GM18909 (cell line): ENCODE results near the gene AHCYL1.
"Not testable (repeated sequence)": the region's sequence is repeated elsewhere in the genome, so short reads cannot be mapped to it uniquely, and the experiment has no call there.

Source experiments
- ATAC-seq: cut with Tn5 transposase; IDR thresholded peaks from one replicate; pipeline ENCODE4 v1.9.1; 2021; ENCODE audit warnings: mild to moderate bottlenecking; ENCODE audit not compliant: unreplicated experiment, poor library complexity

Gene AHCYL1

DNA sequence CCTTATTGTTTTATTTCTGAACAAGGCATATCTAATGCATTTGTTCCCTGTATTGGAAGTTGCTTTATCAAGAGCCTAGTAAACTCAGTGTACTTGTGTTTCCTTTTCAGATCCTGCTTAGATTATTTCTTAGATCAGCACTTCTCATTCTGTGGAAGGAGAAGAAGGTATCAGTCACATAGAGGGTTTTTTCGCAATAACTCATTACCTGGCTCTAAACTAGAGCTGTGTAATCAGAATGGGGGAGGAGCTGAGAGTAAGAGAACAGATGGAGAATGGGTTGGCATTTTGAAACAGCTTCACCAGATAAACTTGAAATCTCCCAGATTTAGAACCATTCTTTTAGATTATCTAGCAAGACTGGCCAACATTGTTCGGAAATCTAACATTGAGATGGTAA, 11.0 kb downstream of the AHCYL1 start:
- ATAC-seq, result no peak

DNA sequence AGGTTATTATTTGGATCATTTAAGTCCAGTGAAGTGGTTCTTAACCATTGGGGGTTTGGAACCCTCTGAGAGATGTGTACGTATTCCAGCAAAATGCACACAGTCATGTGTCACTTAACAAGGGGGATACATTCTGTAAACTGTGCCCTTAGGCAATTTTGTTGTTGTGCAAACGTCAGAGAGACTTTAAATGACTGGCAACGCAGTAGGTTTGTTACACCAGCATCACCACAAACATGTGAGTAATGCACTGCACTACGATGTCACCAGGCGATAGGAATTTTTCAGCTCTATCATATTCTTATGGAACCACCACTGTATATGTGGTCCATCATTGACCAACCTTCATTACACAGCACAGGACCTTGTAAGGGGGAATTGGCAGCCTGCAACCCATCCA, 11.9 kb downstream of the AHCYL1 start:
- no peak for ATAC-seq

DNA sequence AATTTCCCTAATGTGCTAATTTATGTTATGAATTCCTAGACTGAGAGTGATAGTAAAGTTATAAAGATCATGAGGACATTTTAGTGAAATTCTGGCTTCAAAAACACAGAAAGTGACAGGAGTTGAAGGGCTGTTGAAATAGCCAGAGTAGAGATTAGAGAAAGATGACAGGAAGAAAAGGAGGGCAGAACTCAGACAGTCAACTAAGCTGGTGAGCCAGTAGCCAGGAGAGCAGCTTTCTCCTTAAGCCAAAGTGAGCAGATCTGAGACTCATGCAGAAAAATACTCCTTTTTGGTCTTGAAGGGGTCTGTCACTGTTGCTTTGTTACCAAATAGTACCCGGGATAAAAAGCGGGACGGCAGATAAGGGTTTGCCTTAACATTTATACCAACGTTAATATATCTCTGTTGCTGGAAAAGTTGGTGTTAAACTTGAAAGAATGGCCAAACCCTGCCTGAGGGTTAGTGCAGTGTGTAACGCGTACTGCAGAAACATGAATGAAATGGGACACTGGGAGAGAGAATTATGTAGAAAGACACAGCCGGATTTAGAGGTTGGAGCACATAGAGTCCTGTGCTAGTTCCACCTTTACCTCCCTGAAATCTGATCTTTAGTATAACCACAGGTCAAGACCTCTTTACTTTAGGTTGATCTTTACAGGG, 12.8 kb downstream of the AHCYL1 start:
- ATAC-seq, result no peak

DNA sequence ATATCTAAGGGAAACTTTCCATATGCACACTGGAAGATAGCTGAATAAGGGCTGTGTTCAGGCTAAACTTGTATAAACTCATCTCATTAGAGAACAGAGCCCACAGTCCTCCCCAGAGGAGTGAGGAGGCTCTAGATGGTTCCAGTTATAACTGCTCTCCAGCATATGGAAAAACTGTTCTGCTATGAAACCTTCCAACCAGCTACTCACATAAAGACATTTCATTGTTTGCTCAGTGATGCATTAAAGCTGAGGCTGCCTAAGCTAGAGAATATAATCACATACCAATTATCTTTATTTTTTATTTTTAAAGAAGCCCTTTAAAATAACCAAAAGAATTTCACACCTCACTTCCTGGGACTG, 13.3 kb downstream of the AHCYL1 start:
- ATAC-seq, result no peak

DNA sequence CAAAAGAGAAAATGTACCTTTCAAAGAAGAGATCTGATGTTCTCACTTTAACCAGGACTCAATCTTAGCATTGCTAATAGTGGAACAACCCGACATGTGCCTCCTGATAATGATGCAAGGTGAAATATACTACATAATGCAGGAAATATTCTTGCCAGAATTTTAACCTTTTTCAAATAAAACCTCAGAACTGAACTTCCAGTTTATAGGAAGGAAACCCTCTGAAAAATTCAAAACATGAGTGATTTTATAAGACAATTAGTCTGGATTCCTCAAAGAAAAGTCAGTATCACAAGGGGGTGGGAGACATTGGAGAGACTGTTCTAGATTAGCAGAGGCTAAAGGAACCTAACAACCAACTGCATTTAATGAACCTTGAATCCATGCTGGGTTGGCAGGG, 18.1 kb downstream of the AHCYL1 start:
- no peak for ATAC-seq

DNA sequence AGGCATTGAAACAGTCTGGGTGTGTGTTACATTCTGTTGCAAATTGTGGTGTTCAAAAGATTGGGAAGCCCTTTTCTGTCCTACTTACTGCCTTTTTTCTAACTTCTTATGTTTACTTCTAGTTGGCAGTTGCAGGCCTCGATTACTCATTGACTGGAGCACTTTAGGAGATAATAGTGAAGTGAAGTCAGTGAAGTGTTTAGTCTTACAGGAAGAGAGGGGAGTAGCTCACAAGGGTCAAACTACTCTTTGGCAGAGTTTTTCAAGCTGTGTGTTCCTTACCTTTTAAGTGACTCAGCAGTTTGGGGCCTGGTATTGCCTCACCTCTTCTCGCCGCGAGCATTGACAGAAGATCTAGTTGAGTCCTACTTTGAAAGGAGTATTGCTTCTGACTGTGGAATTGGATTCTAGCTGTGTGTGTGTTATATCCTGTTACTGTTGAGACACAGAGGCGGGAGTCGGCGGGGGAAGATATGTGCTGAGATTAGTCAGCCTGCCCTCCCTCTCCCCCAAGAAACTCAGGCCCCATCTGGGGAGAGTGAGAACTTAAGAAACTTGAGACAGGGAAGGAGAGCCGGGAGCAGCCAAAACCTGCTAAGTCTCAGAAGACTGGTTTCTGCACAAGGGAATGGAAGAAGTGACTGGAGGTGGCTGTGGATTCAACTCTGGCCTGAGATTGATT, 19.3 kb downstream of the AHCYL1 start:
- peak; percentile 70 for ATAC-seq

DNA sequence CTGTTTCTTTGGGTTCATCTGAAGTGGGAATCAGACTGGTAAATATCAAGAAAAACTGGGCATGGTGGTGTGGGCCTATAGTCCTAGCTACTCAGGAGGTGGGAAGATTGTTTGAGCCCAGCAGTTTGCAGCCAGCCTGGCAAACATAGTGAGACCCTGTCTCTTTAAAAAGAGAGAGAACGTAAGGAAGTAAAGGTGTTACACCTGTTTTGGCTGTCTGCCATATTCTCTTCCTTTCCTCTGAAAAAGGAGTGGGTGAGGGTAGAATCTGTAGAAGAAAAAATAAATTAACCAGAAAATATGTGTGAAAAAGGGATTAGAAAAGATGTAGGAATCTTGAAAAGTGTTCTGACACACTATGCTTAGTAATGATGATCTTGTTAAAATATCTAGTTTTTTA, 20.0 kb downstream of the AHCYL1 start:
- no peak for ATAC-seq

DNA sequence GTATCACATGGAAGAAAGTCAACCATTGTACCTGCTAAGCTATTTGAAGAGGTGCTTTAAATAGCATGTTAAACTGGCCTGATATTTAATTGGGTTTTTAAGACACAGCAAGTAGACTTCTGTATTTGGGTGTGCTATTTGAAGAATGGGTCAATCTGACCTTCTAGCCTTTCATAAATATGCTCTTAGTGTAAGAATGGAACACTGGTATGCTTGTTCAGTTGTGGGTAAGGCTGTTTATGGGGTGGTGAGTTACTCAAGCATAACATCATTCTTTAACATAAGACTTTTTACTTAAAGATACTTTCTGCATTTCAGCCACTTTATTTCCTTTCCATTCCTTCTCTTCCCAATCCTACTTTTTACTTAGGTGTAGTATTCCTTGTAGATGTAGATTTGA, 21.4 kb downstream of the AHCYL1 start:
- no peak for ATAC-seq

DNA sequence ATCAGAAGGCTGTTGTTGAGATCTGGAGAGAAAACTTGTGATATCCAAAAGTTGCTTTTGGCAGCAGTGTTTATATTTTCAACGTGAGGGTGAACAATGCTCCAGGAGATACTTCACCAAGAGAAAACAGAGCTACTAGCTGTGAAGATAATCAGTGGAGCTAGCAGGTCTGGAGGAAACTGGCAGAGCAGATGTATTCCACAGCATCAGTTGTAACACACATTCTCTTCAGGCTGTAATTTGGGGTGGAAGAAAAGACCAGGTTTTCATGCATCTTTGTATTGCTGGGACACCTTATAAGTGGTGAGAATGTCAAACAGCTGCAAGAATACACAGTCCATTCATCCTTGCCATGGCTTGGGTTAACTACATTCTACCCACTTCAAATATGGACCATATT, 22.0 kb downstream of the AHCYL1 start:
- no peak for ATAC-seq

DNA sequence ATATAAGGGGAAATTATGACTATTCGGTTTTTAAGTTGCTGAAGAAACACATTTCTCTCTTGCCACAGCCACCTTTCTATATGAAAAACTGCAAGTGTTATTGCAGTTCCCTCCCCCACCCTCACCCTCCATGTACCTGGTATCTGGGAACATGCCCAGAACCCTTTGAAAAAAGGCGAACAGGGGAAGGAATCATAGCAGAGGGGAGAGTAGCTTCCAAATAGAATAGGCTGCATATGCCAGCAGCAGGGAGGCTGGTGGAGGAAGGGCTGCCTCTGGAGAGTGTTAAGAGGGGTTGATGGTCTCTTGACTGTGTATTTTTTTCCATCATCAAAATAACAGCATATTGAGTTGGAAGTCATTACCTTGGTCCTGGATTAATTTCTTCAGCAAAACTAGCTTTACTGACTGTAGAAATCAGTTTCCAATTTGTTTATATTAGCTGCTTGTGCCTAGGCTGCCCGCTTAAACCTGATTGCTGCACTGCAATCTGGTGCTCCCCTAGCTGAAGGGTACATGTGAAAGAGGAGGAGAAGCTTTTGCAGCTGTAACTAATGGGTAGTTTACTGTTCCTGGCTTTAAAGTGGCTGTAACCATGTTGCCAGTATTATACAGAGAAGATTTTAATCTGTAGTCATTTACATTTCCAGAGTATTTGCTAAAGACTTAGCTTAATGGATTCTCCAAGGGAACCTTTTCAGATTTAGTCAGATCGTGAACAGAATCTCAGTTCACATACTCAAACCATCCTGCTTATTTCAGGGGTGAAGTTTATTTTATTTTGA, 22.7 kb downstream of the AHCYL1 start:
- no peak for ATAC-seq

DNA sequence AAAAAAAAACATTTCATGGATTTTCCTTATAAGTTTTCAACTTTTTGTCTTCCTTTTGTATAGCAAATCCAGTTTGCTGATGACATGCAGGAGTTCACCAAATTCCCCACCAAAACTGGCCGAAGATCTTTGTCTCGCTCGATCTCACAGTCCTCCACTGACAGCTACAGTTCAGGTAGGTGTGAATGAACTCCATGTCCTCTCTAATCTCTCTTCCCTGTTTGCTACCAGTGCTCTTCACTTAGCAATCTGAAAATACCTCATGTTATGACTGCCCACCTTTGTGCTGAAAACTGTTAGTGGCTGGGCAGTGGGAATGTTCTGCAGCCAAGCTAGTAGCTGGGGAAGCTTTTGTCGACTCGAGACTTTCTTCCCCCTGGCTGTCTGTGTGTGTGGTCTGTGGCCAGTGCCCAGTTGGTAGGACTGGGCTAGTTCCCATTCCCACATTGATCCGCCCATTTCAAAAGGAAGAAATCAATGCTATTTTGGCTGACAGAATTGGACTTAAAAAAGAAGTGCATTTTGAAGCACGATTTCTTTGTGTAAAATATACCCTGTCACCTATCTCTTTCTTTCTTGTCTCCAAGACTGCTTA, 24.5 kb downstream of the AHCYL1 start:
- no peak for ATAC-seq

DNA sequence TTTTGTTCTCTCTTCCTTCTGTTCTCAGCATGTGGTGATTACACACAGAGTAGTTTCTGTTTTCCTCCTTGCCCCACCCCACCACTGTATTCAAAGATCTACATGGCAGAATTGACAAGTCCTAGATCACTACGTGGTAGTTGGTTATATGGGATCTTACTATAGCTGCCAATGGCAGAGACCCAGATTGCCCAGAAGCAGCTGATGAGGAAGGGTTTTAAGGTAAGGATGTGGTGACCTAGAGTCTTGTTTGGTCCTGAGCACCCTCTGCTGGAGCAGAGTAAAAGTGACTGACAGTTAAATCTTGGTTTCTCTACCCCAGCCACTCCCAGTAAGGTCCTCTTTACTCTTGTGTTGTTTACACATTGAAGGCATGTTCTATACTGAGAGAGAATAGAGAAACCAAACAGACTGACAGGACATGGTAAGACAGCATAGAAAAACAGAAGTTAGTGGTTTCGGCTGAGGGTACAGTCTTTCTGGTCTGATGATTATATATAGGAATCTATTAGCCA, 27.0 kb downstream of the AHCYL1 start:
- ATAC-seq, result peak; percentile 97

DNA sequence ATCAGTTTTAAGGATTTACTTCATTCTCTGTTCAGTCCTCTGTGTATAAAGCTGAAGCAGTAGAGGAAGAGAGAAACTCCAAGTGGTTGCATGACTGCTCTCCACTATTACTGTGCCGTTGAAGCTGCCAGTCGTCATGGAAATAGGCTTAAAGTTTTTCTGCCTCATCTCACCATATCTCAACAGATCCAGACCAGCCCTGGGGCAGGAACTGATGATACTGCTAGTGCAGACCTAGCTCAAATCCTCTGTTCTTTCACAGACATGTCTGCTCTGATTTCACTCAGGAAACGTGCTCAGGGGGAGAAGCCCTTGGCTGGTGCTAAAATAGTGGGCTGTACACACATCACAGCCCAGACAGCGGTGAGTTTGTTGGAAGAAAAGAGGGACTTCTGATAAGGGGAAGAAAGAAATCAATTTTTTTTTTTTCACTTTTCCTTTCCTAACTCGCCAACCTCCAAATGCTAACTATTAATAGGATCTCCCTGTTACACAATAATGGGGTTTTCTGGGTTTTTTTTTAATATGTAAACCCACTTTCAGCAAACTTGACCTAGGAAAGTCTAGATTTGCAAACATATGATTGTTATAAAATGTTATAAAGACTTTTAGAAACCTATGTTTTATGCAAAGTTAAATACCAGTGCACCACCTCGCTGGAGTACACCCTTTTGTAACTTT, 27.7 kb downstream of the AHCYL1 start:
- peak; percentile 67 for ATAC-seq

DNA sequence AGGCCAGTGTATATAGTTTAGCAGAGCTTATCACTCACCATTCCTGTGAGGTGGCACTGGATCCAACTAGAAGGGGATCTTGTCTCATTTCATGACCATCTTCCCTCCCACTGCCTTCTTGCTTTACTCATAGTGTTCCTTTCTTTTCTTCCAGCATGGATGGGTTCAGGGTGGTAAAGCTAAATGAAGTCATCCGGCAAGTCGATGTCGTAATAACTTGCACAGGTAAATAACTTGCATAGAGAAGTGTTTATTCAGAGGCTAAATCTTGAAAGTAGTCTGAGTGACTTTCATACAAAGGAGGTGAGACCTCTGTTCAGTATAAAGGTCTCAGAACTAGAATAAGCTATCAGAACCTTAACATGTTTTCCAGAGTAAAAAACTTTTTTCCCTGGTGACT, 33.2 kb downstream of the AHCYL1 start:
- no peak for ATAC-seq

DNA sequence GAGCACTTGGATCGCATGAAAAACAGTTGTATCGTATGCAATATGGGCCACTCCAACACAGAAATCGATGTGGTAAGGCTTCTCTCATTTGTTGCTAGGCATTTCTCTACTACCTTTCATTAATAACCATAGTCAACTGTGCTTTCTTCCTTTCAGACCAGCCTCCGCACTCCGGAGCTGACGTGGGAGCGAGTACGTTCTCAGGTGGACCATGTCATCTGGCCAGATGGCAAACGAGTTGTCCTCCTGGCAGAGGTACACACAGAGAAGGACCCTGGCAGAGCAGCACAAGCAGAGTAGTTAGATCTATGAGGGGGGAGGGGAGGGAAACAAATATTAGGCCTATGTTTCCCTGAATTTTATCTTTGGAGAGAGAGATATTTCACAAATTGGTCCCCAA, 33.8 kb downstream of the AHCYL1 start:
- ATAC-seq, result no peak

DNA sequence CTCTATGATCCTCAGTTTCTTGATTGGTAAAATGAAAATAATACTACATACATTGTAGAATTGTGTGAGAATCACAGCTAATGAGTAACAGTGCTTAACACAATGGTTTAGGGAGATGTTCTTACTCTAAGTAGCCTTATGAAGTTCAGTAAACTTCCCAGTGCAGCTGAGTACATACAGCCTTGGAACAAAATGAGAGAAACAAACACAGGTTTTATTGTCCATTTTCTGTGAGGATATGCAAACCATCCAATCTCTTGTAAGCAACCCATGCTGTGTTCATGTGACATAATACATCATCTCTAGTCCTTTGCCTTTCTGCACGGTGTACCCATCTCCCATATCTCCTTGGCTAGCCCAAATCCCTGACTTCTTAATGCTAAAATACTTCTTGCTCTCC, 35.2 kb downstream of the AHCYL1 start:
- no peak for ATAC-seq

DNA sequence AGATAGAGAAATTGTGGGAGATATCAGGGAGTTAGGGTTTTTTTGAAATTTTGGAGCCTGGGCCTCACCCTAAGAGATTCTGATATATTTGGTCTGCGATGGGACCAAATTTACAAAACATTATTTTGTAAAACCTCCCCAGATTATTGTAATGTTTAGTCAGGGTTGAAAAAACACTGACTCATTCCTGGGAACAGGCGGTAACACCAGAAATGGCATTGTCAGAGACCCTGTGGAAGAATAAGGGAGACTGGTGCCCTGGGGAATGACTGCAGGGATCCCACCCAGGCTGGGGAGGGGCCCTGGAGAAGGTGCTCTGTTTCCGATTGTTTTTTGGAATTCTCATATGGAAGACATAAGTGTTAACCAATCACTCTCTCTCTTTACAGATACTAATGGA, 36.7 kb downstream of the AHCYL1 start:
- ATAC-seq, result no peak

DNA sequence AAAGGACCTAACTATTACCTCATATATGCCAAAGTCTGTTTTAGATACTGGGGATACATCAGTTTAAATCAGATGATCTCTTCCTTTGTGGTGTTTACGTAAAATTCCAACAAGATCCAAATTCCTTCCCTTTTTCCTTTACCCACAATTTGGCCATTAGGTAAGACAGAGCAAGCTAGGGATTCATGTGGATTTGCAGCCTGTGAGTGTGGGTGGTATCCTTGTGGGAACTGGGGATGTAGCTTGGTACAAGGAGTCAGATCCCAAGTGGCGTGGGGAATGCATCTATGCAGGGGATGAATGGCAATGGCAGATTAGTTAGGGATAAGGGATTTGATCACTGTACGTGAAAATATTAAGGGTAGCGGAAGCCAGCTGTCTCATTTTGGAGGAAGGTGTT, 40.0 kb downstream of the AHCYL1 start:
- no peak for ATAC-seq

DNA sequence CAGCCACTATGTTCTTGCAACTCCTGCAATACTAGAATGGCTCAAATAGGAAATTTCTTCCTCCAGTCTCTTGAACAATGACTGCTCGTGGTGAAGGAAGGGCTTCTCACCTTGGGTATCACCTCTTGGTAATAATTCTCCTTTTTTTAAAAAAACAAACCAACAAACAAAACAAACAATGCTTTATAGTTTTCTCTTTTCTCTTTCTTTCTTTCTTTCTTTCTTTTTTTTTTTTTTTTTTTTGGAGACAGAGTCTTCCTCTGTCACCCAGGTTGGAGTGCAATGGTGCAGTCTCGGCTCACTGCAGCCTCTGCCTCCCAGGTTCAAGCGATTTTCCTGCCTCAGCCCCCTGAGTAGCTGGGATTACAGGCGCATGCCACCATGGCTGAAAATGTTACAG, 46.1 kb downstream of the AHCYL1 start:
- not testable (repeated sequence) for ATAC-seq

DNA sequence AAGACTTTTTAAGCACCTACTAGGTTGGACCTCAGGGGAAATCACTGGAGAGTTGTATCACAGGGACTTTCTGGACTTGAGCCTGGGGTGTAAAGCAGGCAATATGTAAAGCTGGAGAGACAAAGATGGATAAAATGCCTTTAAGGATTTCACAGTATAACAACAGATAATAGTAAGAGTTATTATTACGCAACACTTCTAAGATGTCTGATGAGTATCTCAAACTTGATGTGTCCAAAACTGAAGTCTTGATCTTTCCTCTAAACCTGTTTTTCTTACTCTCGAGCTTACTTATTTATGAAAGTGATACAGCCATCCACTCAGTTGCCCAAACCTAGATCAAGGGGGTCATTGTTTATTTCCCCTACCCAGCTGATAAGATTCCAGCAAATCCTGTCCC, 47.8 kb downstream of the AHCYL1 start:
- ATAC-seq, result no peak
